Peyer's patch (tissue), 4 donors: ENCODE data around the gene PGAP1.

ENCODE experiments used
- POLR2A ChIP-seq, 2 donors: fragments of 450-650 bp; IDR thresholded peaks; one replicate each; pipeline ENCODE4 v1.5.1; 2017; ENCODE audit warnings: antibody characterized with exemption in 2 of 2, mild to moderate bottlenecking in 2 of 2, moderate library complexity in 2 of 2
- TF ChIP-seq, protein P1 (sequence below), 6 experiments: fragments of 450-650 bp in 4 of 6; fragments of 200-600 bp in 2 of 6; sonication (generic) in 1 of 6; IDR thresholded peaks; one replicate each; pipeline ENCODE4 v1.5.1; 2017 to 2019; ENCODE audit warnings: antibody characterized with exemption in 6 of 6, mild to moderate bottlenecking in 3 of 6, moderate library complexity in 1 of 6

DNA sequence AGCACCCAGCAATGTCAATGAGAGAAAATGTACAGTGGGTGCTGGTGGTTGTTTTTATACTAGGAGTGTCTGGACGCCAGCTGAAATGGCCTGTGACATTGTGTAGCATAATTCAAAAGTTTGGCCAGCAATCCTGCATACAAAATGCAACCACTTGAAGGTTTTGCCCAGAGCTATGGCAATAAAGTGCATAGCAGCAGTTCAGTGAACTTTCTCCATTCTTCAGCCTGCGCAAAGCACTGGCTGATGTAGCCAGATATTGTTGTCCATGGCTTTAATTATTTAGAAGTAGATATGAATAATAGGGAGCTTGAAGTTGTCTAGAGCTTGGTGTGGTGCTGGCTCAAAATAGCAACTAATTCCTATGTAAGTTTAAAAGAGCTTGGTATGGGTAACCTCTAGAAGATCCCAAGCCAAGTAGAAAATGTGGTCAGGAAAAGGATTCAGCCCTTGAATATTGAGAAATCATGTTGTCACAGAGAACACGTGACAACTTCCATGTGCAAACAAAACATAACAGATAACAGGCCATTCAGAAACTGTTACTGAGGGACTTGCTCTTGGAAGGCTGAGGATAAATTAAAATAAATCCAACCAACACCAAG is 33.3 kb upstream of the PGAP1 start:
- no peak for TF ChIP-seq POLR2A (IDR thresholded peaks at IDR 0.05)
- TF ChIP-seq, protein P1, sequence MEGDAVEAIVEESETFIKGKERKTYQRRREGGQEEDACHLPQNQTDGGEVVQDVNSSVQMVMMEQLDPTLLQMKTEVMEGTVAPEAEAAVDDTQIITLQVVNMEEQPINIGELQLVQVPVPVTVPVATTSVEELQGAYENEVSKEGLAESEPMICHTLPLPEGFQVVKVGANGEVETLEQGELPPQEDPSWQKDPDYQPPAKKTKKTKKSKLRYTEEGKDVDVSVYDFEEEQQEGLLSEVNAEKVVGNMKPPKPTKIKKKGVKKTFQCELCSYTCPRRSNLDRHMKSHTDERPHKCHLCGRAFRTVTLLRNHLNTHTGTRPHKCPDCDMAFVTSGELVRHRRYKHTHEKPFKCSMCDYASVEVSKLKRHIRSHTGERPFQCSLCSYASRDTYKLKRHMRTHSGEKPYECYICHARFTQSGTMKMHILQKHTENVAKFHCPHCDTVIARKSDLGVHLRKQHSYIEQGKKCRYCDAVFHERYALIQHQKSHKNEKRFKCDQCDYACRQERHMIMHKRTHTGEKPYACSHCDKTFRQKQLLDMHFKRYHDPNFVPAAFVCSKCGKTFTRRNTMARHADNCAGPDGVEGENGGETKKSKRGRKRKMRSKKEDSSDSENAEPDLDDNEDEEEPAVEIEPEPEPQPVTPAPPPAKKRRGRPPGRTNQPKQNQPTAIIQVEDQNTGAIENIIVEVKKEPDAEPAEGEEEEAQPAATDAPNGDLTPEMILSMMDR (IDR thresholded peaks at IDR 0.05) = no peak
